ENCODE measurements around the gene SGTA.
"Not testable (repeated sequence)": the region's sequence is repeated elsewhere in the genome, so short reads cannot be mapped to it uniquely, and the experiment has no call there.

Gene SGTA

DNA sequence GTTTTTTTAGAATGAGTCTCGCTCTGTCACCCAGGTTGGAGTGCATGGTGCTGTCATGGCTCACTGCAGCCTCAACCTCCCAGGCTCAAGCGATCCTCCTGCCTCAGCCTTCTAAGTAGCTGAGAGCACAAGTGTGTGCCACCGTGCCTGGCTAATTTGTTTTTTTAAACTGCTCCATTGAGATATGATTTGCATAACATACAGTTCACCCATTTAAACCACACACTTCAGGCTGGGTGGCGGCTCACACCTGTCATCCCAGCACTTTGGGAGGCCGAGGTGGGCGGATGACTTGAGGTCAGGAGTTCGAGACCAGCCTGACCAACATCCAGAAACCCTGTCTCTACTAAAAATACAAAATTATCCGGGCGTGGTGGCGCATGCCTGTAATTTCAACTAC is 9.6 kb upstream of the SGTA start:
- DNase-seq: not testable (repeated sequence)

DNA sequence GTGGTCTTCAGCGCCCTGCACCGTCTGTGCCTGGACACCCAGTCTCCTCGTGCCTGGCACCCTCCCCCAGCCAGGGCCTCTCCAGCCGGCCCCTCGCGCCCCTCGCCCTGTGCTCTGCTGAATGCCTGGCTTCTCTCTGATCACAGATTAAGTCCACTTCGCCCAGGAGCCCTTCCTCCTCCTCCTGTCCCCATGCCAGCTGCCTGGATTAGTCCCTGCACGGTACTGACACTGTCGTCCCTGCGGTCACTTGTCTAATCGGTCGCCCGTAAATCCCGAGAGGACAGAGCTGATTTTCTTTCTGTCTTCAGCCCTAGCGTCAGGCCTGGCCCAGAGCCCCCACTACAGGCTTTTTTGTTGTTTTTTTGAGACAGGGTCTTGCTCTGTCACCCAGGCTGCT is 8.8 kb upstream of the SGTA start:
- DNase-seq: no peak

DNA sequence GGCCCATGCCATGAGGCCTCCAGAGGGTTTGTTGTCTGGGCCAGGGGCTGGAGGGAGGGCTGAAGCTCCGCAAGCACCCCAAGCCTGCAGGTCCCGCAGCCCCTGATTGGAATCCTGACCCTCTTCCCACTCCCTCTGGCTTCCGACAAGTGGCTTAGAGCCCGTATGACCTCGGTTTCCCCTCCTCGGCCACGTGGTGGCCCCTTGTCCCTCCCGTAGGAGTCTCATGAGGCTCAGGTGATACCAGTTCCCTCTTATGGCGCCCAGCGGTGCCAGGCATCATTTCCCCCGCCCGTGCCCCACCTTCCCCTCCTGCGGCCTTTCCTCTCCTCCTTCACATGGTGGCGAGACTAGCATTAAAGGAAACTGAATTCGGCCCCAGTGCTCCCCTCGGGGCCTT is 8.4 kb upstream of the SGTA start:
- DNase-seq: no peak

DNA sequence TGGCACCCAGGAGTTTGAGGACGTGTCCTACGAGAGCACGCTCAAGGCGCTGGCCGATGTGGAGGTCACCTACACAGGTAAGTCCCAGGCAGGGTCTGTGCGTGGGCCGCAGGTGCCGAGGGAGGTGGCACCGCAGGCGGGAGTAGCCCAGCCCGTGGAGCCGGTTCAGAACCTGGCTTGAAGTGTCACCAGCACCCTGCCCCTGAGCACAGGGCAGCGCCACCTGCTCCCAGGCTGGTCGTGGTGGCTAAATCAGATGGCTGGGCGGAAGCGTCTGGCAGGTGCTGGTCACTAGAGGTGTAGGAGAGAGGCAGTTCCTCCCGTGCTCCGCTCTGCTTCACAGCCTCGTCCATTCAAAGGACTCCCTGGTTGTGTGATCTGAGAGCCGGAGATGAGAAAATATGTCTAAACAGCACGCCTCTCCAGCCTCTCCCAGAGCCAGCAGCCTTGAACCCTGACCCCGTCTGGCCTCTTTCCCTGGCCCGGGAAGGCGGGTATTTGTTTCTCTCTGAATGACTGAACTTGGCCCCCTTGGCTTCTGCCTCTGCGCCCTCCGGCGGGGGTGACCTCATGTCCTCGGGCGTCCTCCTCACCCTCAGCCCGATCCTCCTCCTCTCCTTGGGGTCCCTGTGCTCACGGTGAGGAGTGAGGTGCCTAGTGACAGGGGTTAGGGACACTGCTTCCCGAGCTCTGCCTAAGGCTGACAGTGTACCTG is 7.6 kb upstream of the SGTA start:
- DNase-seq: no peak

DNA sequence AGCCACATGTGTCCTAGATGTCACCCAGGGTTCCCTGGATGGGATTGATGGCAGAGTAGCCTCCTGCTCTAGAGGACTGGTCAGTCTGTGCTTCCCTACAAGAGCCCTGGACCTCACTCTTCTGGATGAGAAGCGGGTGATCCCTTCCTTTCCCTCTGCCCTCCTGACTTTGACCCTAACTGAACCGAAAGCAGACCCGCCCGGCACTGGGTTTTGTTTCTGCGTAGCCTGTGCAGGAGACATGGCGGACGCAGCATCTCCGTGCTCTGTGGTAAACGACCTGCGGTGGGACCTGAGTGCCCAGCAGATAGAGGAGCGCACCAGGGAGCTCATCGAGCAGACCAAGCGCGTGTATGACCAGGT is 7.1 kb upstream of the SGTA start:
- DNase-seq: no peak

DNA sequence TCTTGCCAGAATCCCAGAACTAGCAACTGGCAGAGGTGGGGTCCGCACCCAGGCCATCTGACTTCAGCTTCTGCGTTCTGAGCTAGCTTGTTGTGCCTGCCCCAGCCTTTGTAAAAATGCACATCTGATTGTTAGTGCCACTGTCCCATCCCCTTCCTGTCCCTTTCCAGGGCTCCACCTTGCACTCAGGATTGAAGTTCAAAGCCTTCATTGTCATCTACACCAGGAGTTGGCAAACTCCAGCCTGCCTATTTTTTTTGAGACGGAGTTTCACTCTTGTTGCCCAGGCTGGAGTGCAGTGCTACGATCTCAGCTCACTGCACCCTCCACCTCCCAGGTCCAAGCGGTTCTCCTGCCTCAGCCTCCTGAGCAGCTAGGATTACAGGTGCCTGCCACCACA is 5.2 kb upstream of the SGTA start:
- DNase-seq: no peak

DNA sequence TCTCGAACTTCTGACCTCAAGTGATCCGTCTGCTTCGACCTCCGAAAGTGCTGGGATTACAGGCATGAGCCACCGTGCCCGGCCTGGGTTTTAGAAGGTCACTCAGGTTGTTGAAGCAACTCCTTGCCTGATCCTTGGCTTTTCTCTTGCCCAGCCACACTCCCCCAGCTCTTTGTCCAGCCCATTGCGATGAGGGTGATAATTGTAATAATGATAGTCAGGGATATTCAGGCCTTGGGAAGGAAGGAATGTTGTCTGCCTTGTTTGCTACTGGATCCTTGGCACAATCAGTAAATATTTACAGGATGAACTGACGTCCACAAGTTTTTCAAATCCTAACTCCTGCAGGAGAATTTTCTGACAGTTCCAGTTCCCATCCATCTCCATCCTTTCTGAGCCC is 4.0 kb upstream of the SGTA start:
- DNase-seq: no peak

DNA sequence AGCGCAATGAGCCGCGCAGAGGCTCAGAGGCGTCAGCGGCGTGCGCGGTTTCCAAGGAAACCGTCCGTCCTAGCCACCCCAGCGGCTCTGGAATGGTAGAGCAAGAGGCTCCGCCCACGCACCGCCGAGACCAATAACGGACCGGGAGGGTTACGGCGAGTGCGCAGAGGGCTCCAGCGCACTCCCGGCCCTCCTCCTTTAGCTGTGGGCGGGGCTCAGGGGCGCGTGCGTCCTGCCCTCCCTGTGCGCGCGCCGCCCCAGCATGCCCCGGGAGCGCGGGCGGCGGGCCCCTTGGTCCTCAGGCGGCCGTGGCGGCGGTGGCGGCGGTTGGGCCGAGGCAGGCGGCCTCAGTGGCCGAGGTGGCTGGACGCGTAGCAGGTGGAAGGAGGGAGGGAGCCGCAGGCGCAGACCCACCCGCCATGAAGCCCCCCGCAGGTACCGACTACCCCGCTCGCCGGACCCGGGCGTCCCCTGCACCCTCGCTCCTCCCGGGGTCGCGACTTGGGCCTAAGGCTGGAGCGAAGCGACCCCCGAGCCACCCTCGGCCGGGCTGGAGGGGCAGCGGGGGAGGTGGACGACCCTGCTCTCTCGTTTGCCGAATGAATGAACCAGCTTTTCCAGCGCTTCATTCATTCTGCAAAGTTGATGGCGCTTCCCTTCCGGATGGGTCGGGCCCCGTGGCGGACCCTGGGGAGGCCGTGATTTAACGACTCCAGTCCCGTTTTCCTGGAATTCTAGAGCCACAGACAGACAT is 2.3 kb upstream of the SGTA start, which contains the start of gene THOP1:
THOP1 (plus strand) TSS at position 260 of the 754 bp plus-strand sequence; CDS start at position 420, 160 bp downstream.
- peak; percentile 94 for DNase-seq

DNA sequence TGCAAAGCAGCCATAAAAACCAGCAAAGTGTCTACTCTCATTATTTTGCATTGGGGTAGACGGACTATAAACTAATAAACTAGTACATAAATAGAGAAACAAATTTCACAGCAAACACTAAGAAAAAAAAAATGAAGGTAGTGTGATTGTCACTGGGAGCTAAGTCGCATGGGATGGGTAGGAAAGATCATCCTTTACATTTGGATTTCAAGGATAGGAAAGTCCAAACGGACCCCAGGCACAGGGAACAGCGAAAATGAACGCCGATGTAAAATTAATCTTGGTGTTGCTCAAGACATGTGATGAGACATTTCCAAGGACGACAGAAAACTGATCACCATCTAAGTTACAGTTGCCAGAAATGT is 690 bp upstream of the SGTA start:
- DNase-seq: no peak

DNA sequence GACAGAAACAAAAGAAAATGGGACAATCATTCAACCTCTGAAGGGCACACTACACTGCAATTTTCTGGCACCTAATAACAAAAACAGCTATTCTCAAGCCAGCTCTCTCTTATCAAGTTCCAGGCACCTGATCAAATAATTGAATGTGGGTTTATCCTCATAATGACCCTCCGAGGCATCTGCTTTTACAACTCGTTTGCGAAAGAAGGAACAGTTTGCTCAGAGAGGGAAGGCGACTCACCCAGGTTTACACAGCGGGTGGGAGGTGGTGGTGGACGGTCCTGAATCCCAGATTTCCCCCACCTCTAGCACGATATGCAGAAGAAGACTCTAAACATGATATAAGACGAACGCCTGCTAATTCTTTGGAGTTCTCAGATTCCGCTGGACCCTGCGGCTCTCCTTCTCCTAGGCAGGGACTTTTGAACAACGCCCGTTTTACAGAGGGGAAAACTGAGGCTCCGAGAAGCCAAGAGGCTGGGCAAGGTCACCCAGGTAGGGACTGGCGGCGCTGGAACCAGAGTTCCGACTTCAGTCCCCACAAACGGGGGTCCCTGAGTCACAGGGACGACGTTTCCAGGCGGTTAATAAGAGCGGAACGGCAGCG is 641 bp downstream of the SGTA start:
- no peak for DNase-seq

DNA sequence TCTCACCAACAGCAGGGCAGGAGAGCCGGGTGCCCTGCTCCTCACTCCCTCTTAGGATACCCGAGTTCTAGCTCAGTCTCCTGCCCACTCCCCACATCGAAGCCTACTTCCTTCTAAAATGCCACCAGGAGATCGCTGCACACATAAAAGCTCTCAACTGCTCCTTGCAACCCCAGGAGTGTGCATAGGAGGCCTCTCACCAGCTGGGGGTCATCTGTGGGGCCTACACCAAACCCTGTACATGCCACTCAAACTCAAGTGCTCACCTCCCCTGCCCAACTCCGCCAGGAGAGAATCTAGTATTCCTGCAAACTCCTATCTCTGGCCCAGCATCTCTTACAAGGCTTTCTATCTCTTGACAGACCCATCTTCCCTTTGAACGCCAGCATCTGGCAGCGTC is 2.8 kb downstream of the SGTA start:
- no peak for DNase-seq

DNA sequence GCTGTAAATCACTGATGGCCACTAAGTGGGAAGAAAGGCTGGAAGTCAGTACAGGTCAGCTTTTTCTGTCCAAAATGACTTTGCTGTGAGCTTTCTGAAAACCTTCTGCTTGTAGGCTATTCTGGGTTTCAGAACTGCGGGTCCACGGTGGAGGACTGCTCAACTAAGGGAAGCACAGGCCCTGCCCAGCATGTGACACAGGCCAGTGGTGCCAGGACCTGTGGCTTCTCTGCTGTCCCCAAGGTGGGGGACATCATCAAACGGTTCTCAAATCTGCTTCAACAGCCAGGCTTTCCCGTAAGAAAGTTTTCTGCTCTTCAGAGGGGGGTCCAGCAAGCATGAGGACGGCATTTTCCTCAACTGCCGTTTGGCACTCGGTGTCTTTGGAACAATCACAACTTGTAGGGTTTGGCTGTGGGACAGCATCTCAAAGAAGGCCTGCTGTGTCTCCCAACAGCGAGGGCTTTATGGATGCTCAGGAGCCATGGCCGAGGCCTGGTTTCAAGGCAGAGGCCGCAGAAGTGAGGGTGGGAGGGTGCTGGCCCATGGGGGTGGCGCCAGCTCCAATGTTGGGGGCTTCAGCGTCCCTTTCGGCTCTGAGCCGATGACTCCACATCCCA is 3.8 kb downstream of the SGTA start:
- DNase-seq: no peak

DNA sequence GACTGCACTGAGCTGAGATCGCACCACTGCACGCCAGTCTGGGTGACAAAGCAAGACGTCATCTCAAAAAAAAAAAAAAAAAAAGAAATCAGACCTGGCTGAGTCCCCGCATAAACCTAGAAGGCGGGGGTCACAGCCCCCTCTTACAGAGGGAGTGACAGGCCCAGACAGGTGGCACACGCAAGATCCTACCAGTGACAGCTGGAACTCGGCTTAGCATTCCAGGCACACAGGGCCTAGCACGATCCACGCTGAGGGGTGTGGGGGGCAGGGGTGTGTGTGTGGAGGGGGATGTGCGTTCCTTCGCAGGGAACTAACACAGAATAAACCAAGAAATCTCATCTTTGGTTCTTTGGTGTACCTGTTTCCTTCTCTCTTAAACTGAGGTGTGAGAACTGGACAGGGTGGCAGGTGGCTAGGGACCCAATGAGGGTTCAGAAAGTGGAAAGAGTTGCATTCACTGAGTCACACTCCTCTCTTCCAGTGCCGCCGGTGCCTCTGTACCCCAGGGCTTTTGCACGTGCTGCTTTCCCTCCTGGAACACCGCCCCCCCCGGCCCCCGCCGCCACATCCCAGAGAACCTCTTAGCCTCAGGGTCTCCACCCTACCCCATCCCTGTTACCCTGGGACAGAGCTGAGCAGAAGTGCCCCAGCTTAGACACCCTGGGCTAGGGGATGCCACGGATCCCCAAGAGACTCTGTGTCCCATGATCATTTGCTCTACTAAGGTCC is 5.0 kb downstream of the SGTA start:
- DNase-seq: no peak

DNA sequence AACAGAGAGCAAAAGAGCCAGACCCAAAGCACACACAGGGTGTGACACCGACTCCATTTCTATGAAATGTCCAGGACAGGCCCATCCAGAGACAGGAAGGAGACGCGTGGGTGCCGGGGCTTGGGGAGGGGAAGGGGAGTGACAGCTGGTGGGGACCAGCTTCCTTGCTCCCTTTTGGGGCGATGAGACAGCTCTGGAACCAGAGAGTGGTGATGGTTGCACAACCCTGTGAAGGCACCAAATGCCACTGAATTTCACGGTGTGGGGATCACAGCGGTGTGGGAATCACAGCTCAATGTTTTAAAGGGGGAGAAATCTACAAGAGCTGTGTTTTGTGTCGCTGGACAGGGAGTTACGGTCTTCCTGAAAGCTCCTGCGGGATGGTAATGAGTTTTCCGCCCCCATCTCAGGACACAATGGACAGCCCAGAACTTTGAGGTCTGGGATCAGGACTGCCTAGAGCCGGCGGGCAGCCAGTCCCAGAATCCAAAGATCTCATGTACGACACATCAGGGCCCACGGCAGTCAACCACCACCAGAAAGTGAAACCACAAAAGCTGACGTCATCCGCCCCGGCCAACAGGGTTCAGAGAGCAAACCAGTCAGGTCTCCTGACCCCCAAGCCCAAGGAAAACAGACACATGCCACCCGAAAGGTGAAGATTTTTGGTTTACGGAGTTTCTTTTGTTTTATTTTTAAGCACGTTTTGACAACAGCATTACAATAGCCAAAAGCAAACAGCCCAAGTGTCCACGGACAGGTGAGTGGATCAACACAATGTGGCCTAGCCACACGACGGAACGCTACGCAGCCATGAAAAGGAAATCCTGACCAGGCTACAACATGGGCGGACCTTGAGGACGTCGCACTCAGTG is 7.3 kb downstream of the SGTA start:
- no peak for DNase-seq

DNA sequence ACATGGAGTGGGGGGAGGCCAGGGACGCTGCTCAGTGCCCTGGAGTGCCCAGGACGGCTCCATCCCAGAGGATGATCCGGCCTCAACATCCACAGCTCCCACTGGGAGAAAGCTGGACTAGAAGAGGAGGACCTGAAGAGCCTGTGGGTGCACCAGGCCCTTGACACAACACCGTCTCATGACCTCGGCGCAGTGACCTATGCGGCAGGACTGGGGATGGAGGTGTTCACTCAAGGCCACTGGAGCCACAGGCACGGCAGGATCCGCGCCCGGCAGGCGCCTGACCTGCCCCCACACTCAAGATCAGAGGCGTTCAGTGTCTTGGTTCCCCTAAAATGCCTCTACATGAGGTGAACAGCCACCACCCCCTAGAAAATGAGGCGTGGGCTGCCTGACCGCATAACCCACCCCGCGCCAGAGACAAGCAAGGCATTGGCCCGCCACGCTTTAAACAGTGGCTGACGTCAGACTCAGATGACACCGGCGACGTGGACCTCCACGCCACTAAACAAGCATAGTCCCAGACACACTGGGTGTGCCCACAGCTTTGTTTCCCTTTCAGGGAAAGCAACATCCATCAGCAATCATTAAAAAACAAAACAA is 8.0 kb downstream of the SGTA start:
- DNase-seq: no peak

DNA sequence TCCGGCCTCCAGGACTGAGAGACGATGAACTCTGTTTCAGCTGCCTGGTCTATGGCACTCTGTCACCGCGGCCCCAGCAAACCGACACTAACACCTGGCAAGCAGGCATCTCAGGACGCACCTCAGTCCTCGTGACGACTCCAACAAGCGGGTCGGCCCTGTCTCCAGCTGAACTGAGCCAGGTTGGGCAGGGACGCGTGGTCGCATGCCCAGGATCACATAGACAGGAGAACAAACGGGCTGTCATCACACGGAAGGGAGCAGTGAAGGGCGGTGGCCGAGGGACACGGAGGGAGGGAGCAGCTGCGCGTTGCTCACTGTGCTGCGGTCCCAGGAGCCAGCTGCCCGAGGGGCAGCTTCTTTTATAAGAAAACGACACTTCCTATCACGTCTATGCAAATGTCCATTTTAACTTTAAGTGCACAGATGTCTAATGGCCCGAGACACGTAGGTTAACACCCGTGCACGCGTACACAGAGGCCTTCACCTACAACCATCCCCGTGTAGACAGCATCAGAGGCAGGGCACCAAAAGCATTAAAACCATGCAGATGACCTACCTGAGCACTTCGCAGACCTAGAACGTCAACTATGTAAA is 8.9 kb downstream of the SGTA start:
- DNase-seq: no peak

DNA sequence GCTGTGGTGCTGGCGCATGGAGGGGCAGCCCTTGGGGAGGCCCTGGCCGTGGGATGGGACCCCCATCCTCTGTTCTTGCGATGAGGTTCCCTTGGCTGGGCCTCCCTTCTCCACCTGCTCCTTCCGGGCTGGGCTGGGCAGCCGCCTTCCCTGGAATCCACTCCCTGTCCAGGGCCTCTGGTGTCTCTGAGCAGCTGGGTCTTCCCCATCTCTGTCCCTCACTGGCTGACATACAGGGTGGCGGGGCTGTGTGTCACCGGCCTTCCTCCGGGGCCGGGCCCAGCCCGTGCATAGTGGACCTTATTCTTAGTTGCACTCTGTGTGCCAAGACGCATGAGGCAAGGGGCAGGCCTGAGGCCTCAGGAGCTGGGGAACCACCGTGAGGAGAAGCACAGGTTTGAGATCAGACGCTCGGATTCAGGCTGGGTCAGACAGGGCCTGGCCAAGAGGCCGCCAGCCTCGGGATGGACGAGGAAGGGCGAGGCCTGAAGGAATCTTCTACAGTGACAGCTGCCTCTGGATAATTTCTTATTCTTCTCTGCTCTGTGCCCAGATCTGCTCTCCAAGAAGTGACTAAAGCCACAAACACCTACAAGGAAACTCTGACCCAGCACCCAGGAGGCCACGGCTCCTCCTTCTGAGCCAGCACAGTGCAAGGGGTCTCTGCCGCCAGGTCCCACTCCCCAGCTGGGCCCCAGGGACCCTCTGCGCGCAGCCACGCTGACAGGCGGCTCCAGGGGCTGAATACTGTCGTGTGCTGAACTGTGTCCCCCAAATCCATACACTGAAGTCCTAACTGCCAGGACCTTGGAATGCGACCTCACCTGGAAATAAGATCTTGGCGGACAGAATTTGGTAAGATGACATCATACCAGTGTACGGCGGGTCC is 11.0 kb downstream of the SGTA start:
- DNase-seq: no peak

DNA sequence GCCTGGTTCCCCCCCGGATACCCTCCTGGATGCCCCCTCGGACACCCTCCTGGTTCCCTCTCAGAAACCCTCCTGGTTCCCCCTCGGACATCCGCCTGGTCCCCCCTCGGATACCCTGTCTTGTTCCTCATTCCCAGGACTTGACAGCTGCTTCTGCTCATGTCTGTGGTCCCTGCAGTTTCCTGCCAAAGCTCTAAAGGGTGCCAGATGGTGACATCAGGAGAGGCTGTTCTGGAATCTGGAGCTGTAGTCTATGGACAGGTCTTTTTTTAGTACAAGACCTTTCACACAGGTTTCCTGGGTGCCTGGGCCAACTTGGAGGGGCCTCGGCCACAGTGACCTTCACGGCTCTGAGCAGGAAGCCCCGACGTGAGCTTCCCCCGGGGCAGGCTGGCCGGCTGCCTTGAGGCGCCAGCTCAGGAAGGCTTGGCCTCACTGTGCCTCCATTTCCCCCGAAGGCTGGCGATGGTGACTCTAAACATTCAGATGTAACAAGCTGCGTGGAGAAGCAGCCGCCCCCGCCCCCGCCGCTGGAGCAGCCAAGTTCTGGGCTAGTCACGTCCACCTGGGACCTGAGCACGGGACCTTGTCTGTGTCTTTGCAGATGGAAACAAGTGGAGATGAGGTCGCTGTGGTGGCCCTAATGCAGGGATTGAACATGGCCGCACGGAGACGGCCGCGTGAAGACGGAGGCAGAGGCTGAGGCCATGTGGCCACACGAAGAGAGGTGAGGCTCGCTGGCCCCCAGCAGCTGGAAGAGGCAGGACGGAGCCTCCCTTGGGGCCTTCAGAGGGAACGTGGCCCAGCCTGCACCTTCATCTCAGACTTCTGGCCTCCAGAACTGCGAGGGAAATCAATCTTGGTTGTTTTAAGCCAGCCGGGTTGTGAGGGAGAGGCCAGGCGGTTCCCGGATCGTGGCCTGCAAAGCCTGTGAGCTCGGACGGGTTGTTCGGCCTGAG is 12.7 kb downstream of the SGTA start:
- DNase-seq: no peak

DNA sequence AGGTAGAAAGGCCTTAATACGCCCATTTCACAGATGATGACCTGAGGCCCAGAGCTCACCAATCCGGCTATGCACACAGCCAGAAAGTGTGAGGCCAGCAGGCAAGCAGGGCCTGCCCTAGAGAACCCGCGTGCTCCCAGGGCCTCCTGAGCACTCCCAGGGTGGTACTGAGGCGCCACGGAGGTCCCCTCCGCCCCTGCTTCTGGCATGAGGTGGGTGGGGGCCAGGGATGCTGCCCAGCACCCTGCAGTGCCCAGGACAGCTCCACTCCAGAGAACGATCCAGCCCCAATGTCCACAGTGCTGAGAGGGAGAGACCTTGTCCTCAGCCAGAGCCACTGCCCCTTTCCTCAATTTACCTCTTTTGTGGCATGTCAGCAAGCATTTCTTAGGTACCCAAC is 13.9 kb downstream of the SGTA start:
- DNase-seq: no peak

Measured in GOT3 (cell line).